Measurements from ENCODE around the gene SMO. TPM values are rescaled to one million over a fixed set of nuclear protein-coding genes. Genes with fewer than 3 reads are reported as not detected.
"Not testable (repeated sequence)": the region's sequence is repeated elsewhere in the genome, so short reads cannot be mapped to it uniquely, and the experiment has no call there.

The SMO gene
- total RNA-seq, 1 experiment from 2014 or later: 35.5 TPM

DNA sequence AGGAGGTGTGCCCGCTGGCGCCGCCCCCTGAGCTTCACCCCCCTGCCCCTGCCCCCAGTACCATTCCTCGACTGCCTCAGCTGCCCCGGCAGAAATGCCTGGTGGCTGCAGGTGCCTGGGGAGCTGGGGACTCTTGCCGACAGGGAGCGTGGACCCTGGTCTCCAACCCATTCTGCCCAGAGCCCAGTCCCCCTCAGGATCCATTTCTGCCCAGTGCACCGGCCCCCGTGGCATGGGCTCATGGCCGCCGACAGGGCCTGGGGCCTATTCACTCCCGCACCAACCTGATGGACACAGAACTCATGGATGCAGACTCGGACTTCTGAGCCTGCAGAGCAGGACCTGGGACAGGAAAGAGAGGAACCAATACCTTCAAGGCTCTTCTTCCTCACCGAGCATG, 23.7 kb downstream of the SMO start:
- no TSS peak for BruUV-seq (replicated peaks)
- CTCF ChIA-PET: interaction anchor here (6.3 kb wide), 1 partner anchor 48 kb away, joined by 101 read pairs; no protein-coding TSS in a partner anchor
- intact Hi-C loops (cut with micrococcal nuclease; ENCODE audit: unreplicated experiment): loop anchor here (5.0 kb wide), 1 partner anchor 120 kb away; no protein-coding TSS in a partner anchor

DNA sequence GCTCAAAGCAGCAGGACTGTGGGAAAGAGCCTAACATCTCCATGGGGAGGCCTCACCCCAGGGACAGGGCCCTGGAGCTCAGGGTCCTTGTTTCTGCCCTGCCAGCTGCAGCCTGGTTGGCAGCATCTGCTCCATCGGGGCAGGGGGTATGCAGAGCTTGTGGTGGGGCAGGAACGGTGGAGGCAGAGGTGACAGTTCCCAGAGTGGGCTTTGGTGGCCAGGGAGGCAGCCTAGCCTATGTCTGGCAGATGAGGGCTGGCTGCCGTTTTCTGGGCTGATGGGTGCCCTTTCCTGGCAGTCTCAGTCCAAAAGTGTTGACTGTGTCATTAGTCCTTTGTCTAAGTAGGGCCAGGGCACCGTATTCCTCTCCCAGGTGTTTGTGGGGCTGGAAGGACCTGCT, 24.2 kb downstream of the SMO start:
- H3K27ac Mint-ChIP-seq (ENCODE audit: unreplicated experiment): no peak overlapping the region
- no peak for TF ChIP-seq CTCF (IDR thresholded peaks at IDR 0.05; ENCODE audit: insufficient read depth in 1 of 2, low read depth in 1 of 2, low read length in 1 of 2, severe bottlenecking in 1 of 2, unreplicated experiment in 1 of 2)
- Histone ChIP-seq H3K4me3 (ENCODE audit: low read depth, low read length) (no peak overlapping the region), H3K27me3 (replicated peaks; ENCODE audit: control insufficient read depth, insufficient read depth, low read length) (no peaks in the 10 kb centered on the region), H3K4me1 (no peaks in the 10 kb centered on the region), H3K9me3 (0 out of 2 replicates have a peak, but pooled peaks cover 4% of the 10 kb centered on the region), H3K36me3 (ENCODE audit: control insufficient read depth, insufficient read depth, low read length) (peaks cover 8% of the 10 kb centered on the region)
- H3K4me1 Mint-ChIP-seq (ENCODE audit: low read depth, unreplicated experiment): peaks cover under 1% of the 10 kb centered on the region
- BruUV-seq (replicated peaks): no TSS peak
- intact Hi-C loops (cut with micrococcal nuclease; ENCODE audit: unreplicated experiment): loop anchor here (5.0 kb wide), 1 partner anchor 120 kb away; no protein-coding TSS in a partner anchor
- DNase-seq: no peak
- H3K9me3 Mint-ChIP-seq (ENCODE audit: unreplicated experiment): no peaks in the 10 kb centered on the region
- no peak overlapping the region for H3K4me3 Mint-ChIP-seq (ENCODE audit: unreplicated experiment)
- H3K36me3 Mint-ChIP-seq (ENCODE audit: insufficient read depth, unreplicated experiment): peaks cover 11% of the 10 kb centered on the region
- ChIA-PET CTCF (interaction anchor here (6.3 kb wide), 1 partner anchor 49 kb away, joined by 101 read pairs; no protein-coding TSS in a partner anchor), POLR2A (no interaction called here)
- no peaks in the 10 kb centered on the region for H3K27me3 Mint-ChIP-seq (ENCODE audit: insufficient read depth, unreplicated experiment)

More for the DNA sequence above, 23.7 kb downstream of the SMO start:
- no peak for DNase-seq
- no peaks in the 10 kb centered on the region for H3K27me3 ChIP-seq (replicated peaks; ENCODE audit: control insufficient read depth, insufficient read depth, low read length)
- no peak overlapping the region for H3K4me3 Mint-ChIP-seq (ENCODE audit: unreplicated experiment)
- no peaks in the 10 kb centered on the region for H3K27me3 Mint-ChIP-seq (ENCODE audit: insufficient read depth, unreplicated experiment)
- POLR2A ChIA-PET: no interaction called here
- no peaks in the 10 kb centered on the region for H3K9me3 Mint-ChIP-seq (ENCODE audit: unreplicated experiment)
- 0 out of 2 replicates have a peak, but pooled peaks cover 4% of the 10 kb centered on the region for H3K9me3 ChIP-seq
- H3K4me1 Mint-ChIP-seq (ENCODE audit: low read depth, unreplicated experiment): no peaks in the 10 kb centered on the region
- TF ChIP-seq CTCF (IDR thresholded peaks at IDR 0.05; ENCODE audit: insufficient read depth in 1 of 2, low read depth in 1 of 2, low read length in 1 of 2, severe bottlenecking in 1 of 2, unreplicated experiment in 1 of 2): no peak
- no peaks in the 10 kb centered on the region for H3K4me1 ChIP-seq
- peaks cover 11% of the 10 kb centered on the region for H3K36me3 Mint-ChIP-seq (ENCODE audit: insufficient read depth, unreplicated experiment)
- peaks cover 8% of the 10 kb centered on the region for H3K36me3 ChIP-seq (ENCODE audit: control insufficient read depth, insufficient read depth, low read length)
- H3K4me3 ChIP-seq (ENCODE audit: low read depth, low read length): no peak overlapping the region
- H3K27ac Mint-ChIP-seq (ENCODE audit: unreplicated experiment): no peak overlapping the region

- Histone ChIP-seq H3K9me3 (0 out of 2 replicates have a peak, but pooled peaks cover 4% of the 10 kb centered on the region), H3K4me1 (no peaks in the 10 kb centered on the region), H3K36me3 (ENCODE audit: control insufficient read depth, insufficient read depth, low read length) (peaks cover 8% of the 10 kb centered on the region), H3K27me3 (replicated peaks; ENCODE audit: control insufficient read depth, insufficient read depth, low read length) (no peaks in the 10 kb centered on the region), H3K4me3 (ENCODE audit: low read depth, low read length) (no peak overlapping the region)
- ChIA-PET CTCF (interaction anchor here (0.6 to 6.3 kb wide), 8 partner anchors 11 to 333 kb away, joined by 3 to 101 read pairs (median 4); partner anchors contain the start of gene AHCYL2), POLR2A (no interaction called here)
- no TSS peak for BruUV-seq (replicated peaks)
- H3K27ac Mint-ChIP-seq (ENCODE audit: unreplicated experiment): no peak overlapping the region
- peaks cover 8% of the 10 kb centered on the region for H3K4me1 Mint-ChIP-seq (ENCODE audit: low read depth, unreplicated experiment)
- no peaks in the 10 kb centered on the region for H3K9me3 Mint-ChIP-seq (ENCODE audit: unreplicated experiment)
- H3K4me3 Mint-ChIP-seq (ENCODE audit: unreplicated experiment): no peak overlapping the region
- TF ChIP-seq CTCF (IDR thresholded peaks at IDR 0.05; ENCODE audit: insufficient read depth in 1 of 2, low read depth in 1 of 2, low read length in 1 of 2, severe bottlenecking in 1 of 2, unreplicated experiment in 1 of 2): peak; percentile 18
- no peaks in the 10 kb centered on the region for H3K27me3 Mint-ChIP-seq (ENCODE audit: insufficient read depth, unreplicated experiment)
- intact Hi-C loops (cut with micrococcal nuclease; ENCODE audit: unreplicated experiment): loop anchor here (1.0 to 5.0 kb wide), 2 partner anchors 50 to 122 kb away; no protein-coding TSS in a partner anchor
- peaks cover 11% of the 10 kb centered on the region for H3K36me3 Mint-ChIP-seq (ENCODE audit: insufficient read depth, unreplicated experiment)
- peak; percentile 57 to 72 for DNase-seq
These were observed 25.4 kb downstream of the SMO start for GRCh38 chr7:129213828-129214227.

DNA sequence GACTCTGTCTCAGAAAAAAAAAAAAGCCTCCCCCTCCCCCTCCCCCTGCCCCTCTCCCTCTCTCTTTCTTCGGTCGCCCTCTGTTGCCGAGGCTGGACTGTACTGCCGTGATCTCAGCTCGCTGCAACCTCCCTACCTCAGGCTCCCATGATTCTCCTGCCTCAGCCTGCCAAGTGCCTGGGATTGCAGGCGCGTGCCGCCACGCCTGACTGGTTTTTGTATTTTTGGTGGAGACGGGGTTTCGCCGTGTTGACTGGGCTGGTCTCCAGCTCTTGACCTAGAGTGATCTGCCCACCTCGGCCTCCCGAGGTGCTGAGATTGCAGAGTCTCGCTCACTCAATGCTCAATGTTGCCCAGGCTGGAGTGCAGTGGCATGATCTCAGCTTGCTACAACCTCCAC, 27.3 kb downstream of the SMO start:
- H3K4me3 ChIP-seq (ENCODE audit: low read depth, low read length); H3K4me1 Mint-ChIP-seq (ENCODE audit: low read depth, unreplicated experiment); DNase-seq; H3K4me1 ChIP-seq; H3K36me3 Mint-ChIP-seq (ENCODE audit: insufficient read depth, unreplicated experiment); H3K9me3 Mint-ChIP-seq (ENCODE audit: unreplicated experiment); H3K9me3 ChIP-seq; POLR2A ChIA-PET; H3K27ac Mint-ChIP-seq (ENCODE audit: unreplicated experiment); H3K27me3 Mint-ChIP-seq (ENCODE audit: insufficient read depth, unreplicated experiment); H3K27me3 ChIP-seq (replicated peaks; ENCODE audit: control insufficient read depth, insufficient read depth, low read length); H3K36me3 ChIP-seq (ENCODE audit: control insufficient read depth, insufficient read depth, low read length); H3K4me3 Mint-ChIP-seq (ENCODE audit: unreplicated experiment); BruUV-seq (replicated peaks); CTCF ChIA-PET: not testable (repeated sequence)
- intact Hi-C loops (cut with micrococcal nuclease; ENCODE audit: unreplicated experiment): loop anchor here (5.0 kb wide), 1 partner anchor 427 kb away; no protein-coding TSS in a partner anchor

- H3K36me3 Mint-ChIP-seq (ENCODE audit: insufficient read depth, unreplicated experiment); CTCF ChIA-PET; H3K4me1 ChIP-seq; BruUV-seq (replicated peaks); DNase-seq; H3K4me3 Mint-ChIP-seq (ENCODE audit: unreplicated experiment); H3K27ac Mint-ChIP-seq (ENCODE audit: unreplicated experiment); H3K27me3 ChIP-seq (replicated peaks; ENCODE audit: control insufficient read depth, insufficient read depth, low read length); H3K9me3 ChIP-seq; H3K27me3 Mint-ChIP-seq (ENCODE audit: insufficient read depth, unreplicated experiment); H3K4me3 ChIP-seq (ENCODE audit: low read depth, low read length); POLR2A ChIA-PET; H3K36me3 ChIP-seq (ENCODE audit: control insufficient read depth, insufficient read depth, low read length); H3K4me1 Mint-ChIP-seq (ENCODE audit: low read depth, unreplicated experiment); H3K9me3 Mint-ChIP-seq (ENCODE audit: unreplicated experiment): not testable (repeated sequence)
- intact Hi-C loops (cut with micrococcal nuclease; ENCODE audit: unreplicated experiment): loop anchor here (5.0 kb wide), 1 partner anchor 426 kb away; no protein-coding TSS in a partner anchor
These were observed 27.8 kb downstream of the SMO start for GRCh38 chr7:129216101-129216715.

Measured in Caco-2 (cell line).